Stimulated activated CD8-positive, alpha-beta memory T cell treated with anti-CD3 and anti-CD28 coated beads, Interleukin-7, amount 100 ng/mL, for 1 hour (primary cell): Measurements from ENCODE around the gene NOTUM.
"Not testable (repeated sequence)": the region's sequence is repeated elsewhere in the genome, so short reads cannot be mapped to it uniquely, and the experiment has no call there.

Experiments used
- DNase-seq, 2 donors: peaks; one replicate each; pipeline ENCODE4 v3.0.0-alpha.2; 2020; ENCODE audit warnings: low read depth in 2 of 2

The NOTUM gene

DNA sequence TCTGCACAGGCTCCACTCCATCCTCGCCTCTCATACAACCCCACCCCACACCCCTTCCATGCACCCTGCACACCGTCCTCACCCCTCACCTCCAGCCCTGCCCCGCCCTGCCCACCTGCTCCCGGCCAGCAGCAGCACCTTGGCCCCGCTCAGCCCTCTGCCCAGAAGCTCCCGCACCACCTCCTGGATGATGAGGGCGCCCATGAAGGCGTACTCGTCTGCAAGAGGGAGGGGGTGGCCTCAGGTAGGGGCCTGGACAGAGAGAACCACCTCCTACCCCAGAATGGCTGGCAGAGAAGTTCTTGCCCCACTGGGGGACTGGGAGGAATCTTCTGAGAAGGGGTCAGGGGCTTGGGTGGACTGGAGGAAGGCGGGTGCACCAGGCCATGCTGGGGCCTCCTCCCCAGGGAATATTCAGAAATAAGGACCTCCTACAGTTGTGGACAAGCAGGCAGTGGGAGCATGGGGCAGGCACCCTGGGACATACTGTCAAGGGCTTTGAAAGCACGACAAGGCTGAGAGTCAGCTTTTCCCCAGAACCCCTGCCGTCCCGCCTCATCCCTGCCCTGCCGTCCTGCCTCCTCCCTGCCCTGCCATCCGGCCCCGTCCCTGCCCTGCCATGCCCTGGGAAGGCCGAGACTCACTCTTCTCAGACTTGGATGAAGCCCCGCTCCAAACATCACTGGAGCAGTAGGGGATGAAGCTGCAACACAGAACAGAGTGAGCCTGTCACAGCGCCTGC, 3.1 kb downstream of the NOTUM start:
- no peak for DNase-seq

DNA sequence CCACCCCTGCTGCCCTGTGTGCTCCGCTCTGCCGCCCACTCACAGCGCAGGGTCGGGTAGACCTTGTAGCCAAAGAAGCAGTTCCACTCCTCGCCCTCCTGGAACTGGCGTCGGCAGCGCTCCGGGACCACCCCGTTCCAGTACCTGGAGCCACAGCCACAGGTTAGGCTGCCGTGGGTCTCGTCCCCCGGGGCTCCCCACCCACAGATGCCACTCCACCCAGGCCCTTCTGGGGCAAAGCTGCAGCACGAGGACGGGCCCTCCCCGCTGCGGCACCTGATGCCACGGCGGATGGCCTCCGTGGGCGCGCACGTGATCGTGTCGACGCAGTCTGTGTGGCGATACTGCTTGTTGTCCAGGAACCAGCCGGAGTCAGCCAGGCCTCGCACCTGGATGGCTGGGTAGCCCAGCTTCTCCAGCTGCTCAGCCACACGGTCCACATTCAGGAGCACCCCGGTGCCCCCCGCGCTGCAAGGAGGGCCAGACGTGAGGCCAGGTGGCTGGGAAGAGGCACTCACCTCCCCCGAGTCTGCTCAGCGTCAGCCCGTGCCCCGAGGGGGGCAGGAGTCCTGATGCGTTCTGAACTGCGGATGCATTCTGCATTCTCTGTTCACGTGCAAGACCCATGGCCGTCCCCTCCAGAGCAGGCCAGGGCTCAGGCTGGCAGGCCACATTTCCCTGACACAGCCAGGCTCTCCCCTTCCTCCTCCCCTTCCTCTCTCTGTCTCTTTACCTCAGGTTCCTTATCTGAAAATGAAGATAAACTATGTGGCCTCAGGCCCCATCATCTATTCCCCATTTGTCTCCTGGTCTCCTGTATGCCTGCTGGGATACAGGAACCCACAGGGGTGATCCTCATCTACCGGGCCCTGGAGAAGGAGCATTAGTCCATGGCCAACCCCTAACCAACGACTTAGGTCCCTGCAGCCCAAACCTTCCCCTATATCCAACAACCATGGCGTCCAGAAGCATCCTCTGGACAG, 4.1 kb downstream of the NOTUM start:
- no peak for DNase-seq

DNA sequence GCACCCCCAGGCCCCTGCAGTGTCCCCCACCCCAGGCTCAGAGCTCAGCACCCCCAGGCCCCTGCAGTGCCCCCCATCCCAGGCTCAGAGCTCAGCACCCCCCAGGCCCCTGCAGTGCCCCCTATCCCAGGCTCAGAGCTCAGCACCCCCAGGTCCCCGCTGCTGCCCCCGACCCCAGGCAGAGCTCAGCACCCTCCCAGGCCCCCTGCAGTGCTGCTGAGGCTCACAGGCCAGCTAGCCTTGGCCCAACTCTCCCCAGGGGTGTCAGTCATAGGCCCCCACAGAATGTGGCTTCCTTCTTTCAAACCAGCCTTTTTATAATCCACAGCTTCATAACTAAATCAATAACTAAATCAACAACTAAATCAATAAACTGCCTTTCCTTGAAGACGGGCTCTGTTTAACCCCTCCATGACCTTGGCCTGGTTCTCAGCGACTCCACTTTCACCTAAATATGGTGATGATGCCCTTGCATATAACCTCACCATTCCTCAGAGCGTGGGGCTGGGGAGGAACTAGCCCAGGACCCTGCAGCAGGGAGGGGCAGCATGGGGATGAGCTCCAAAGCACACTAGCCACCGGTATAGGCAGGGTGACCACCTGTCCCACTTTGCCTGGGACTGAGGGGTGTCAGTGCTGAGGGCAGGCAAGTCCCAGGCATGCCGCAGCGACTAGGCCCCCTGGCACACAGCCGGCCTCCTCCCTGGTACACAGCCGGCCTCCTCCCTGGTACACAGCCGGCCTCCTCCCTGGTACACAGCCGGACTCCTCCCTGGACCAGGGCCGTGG, 5.0 kb downstream of the NOTUM start:
- DNase-seq: no peak

- DNase-seq: no peak
Measured at GRCh38 chr17:81955058-81955681, 5.8 kb downstream of the NOTUM start.

- no peak for DNase-seq
Measured at GRCh38 chr17:81954131-81955057, 6.6 kb downstream of the NOTUM start.

GRCh38 chr17:81953443-81953842, 7.5 kb downstream of the NOTUM start:
- not testable (repeated sequence) for DNase-seq

- no peak for DNase-seq
Measured at GRCh38 chr17:81952792-81953228, 8.2 kb downstream of the NOTUM start.

DNA sequence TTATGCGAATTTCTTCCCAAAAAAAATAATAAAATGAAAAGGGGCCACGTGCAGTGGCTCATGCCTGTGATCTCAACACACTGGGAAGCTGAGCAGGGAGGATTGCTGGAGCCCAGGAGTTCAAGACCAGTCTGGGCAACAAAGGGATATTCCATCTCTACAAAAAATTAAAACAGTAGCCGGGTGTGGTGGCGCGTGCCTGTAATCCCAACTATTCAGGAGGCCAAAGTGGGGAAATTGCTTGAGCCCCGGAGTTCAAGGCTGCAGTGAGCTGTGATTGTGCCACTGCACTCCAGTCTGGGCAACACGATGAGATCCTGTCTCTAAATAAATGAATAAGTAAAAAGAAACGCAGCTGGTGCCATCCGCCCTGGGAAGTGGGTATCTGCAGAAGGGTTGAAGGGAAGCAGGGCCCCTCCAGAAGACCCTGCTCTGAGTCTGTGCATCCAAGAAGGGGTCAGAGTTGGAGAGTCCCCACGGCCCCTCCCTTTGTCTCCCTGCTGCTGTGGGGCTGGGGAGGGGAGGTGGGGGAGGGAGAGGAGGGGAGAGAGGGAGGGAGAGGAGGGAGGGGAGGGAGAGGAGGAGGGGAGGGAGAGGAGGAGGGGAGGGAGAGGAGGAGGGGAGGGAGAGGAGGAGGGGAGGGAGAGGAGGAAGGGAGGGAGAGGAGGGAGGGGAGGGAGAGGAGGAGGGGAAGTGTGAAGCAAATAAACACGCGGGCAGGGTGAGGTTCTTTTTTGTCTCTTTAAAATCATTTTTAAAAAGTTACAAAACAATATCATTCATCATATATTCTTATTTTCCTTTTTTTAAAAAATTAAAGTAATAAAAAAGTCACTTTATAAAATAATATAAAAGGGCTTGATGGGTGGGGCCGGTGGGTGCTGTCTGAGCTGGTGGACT, 9.0 kb downstream of the NOTUM start:
- no peak for DNase-seq

- no peak for DNase-seq
Measured at GRCh38 chr17:81950501-81950900, 10.5 kb downstream of the NOTUM start.

DNA sequence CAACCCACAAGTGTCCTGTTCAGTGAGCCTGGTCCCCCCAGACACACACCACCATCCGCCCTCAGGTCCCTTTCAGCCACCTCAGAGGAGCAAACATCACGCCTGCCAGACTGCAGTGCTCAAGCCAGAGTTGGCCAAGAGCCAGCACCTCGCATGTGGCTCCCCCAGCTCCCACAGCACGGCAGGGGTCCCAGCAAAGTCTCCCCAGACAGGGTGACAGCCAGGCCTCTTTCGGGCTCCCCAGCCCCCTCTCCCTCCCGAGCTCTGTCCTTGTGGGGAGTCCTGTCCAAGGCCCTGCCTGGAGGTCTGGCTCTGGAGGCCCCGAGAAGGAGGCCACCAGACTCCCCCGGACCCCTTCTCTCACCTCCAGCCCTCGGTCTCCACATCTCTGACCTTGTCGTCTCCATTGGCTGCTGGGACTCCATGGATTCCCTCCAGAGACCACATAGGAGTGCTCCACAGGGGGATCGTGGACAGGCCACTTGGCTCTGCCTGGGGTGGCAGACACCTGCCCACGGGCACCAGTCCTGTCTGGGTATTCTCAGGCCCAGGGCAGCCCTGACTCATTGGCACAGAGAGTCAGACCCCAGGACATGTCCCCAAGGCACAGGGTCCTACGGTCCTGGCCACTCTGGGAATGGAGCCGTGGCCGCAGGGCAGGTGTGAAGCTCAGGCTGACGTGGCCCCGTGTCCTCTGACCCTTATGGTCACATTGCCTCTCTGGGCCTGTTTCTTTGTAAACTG, 12.2 kb downstream of the NOTUM start:
- DNase-seq: no peak

DNA sequence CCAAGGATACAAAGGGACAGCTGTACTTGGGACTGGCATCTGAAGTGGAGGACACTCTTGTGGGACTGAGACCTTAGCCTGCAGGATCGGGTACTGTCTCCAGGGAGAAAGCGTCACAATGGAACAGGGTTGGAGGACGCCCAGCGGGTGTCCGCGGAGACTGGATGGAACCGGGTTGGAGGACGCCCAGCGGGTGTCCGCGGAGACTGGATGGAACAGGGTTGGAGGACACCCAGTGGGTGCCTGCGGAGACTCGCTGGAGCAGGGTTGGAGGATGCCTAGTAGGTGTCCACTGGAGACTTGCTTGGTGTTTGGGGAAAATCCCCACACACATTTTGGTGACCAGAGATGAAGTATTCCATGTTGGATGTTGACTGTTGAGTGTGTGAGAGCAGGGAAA, 13.8 kb downstream of the NOTUM start, which contains the start of gene MYADML2:
MYADML2 (minus strand) TSS at position 45 of the 400 bp plus-strand sequence. CDS start 5,492 bp downstream, outside the sequence.
- no peak for DNase-seq

- no peak for DNase-seq
Measured at GRCh38 chr17:81944858-81945257, 16.1 kb downstream of the NOTUM start.

DNA sequence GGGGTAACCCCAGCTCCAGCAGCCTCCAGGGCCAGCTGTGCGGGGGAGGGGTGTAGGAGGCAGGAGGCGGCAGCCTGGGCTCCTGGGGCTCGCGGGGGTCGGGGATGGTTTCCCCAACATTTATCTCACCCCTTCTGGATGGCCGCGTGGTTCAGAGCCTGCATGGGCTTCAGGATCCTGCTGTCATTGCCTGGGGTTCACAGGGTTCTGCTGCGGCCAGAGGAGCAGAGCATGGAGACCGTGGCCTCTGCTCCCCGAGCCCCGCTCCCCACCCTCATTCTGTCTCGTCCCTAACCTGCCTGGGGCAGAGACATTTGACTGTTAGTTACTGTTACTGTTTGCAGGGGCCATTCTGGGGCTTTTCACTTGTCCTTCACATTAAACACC, 18.8 kb downstream of the NOTUM start:
- DNase-seq: no peak

DNA sequence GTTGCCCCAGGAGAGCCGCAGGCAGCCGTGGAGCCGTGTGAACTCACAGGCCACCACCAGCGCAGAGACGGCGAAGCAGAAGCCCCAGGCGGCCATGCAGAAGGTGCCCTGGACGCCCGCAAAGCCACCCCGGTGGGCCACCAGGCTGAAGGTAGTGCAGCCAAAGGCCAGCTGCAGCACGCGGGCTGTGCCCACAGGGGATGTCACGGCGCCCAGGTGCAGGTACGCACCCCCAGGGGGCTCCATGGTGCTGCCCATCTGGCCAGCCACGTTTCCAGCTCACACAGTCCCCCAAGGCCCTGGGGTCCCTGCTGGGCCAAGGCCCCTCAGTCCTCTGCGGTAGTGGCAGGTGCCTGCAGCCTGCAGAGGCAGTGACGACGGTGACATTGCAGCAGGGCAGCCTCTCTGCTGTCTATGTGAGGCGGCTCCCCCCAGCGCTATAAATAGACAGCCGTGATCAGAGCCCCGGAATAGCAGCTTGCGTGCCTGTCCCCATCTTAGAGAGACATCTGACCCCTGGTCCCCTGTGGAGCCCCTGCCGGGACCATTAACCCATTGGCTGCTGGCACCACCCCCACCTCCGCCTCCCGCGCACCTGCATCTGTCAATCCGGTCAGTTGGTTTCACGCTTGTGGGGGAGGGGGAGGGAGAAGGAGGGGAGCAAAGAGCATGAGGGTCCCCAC, 19.4 kb downstream of the NOTUM start:
- DNase-seq: no peak

DNA sequence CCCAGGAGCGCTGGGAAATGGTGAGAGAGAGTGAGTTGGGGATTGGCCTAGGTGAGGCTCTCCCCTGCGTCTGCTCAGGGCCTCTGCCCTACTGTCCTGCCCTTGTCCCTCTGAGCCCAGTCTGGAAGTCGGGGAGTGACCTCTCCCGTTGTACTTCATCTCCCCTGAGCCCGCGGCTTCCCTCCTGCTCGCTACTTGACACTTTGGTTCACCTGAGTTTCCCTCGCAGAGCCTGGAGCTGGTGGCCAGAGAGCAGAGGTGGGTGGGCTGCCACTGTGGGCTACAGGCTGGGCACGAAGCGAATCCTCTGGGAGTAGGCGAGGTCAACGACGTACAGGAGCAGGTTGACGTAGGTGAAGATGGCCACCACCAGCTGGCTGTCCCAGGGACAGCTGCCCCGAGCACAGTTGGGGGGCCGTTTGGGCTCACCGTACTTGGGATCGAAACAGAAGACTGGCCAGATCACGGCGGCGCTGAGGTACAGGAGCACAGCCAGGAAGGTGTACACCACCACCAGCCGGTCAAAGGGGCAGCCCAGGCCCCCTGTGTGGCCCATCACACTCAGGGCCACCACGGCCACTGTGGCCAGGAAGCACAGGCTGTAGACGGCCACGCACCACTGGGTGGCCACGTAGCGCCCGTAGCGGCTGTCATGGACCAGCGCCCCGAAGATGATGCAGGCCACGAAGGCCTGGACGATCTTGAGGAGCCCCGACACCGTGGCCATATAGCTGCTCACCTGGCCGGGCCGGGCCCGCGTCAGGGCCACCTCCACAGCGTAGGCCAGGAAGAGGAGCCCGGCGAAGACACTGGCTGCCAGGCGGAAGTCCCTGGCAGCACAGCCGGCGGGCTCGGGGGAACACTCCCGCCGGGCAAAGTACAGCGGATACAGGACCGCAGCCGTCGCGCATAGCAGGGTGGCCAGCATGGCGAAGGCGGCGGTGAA, 20.2 kb downstream of the NOTUM start:
- DNase-seq: no peak

DNA sequence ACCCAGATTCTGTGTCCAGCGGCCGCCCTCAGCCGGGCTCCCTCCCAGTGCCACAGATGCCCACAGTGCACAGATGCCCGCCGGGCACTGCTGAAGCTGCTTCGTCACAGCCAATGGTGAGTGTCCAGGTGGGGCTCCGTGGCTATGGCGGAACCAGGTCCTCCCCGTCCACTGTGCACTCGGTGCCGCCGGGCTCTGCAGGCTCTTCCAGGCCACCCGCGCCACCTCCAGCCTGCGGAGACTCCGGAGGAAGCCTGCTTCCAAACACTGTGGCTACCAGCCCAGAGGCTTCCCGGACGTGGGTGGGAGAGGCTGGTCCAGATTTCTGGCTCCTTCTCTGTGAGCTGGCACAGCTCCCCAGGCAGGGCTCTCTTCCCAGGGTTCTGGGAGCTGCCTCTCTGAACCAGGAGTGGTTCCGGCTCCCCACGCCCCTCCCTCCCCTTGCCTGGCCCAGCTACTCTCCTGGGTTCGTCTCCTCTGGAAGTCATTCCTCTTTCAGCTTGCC, 21.1 kb downstream of the NOTUM start:
- no peak for DNase-seq

- no peak for DNase-seq
Measured at GRCh38 chr17:81939218-81939617, 21.8 kb downstream of the NOTUM start.
